Neural progenitor cell (in vitro differentiated cells): Measurements from ENCODE around the gene LGR5.

Experiments used
- EZH2 ChIP-seq: fragments of 200-600 bp; sonication (generic); IDR thresholded peaks from 2 replicates; pipeline ENCODE4 v1.6.1; 2017; ENCODE audit warnings: antibody characterized with exemption, mild to moderate bottlenecking, moderate library complexity
- EZH2phosphoT487 ChIP-seq: fragments of 200-600 bp; sonication (generic); IDR thresholded peaks from 2 replicates; pipeline ENCODE4 v1.6.1; 2017; ENCODE audit warnings: antibody characterized with exemption
- TF ChIP-seq, protein P1 (sequence below): fragments of 200-600 bp; sonication (generic); IDR thresholded peaks from 2 replicates; pipeline ENCODE4 v1.5.1; 2017; ENCODE audit warnings: antibody characterized with exemption, mild to moderate bottlenecking

- TF ChIP-seq, protein P1, sequence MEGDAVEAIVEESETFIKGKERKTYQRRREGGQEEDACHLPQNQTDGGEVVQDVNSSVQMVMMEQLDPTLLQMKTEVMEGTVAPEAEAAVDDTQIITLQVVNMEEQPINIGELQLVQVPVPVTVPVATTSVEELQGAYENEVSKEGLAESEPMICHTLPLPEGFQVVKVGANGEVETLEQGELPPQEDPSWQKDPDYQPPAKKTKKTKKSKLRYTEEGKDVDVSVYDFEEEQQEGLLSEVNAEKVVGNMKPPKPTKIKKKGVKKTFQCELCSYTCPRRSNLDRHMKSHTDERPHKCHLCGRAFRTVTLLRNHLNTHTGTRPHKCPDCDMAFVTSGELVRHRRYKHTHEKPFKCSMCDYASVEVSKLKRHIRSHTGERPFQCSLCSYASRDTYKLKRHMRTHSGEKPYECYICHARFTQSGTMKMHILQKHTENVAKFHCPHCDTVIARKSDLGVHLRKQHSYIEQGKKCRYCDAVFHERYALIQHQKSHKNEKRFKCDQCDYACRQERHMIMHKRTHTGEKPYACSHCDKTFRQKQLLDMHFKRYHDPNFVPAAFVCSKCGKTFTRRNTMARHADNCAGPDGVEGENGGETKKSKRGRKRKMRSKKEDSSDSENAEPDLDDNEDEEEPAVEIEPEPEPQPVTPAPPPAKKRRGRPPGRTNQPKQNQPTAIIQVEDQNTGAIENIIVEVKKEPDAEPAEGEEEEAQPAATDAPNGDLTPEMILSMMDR = no peak
- TF ChIP-seq EZH2 (no peak), EZH2phosphoT487 (no peak)
Observed at GRCh38 chr12:71587012-71587411, 147.4 kb downstream of the LGR5 start.
